ENCODE results near the gene ANKRD42. TPM values are rescaled to one million over a fixed set of nuclear protein-coding genes. Genes with fewer than 3 reads are reported as not detected.

The ANKRD42 gene
- polyA plus RNA-seq, 3 donors, result 4.3 to 6.2 (median 6.1) TPM

GRCh38 chr11:83175815-83176214 lies 17.7 kb upstream of the ANKRD42 start:
- peaks cover 55 to 76% of the 10 kb centered on the region in 2 donors for H3K36me3 Mint-ChIP-seq
- H3K4me3 Mint-ChIP-seq, result no peak overlapping the region
- peaks cover 31 to 37% of the 10 kb centered on the region in 2 donors for H3K4me1 ChIP-seq (ENCODE audit: control insufficient read depth in 1 of 2, insufficient read depth in 2 of 2, low read length in 2 of 2)
- H3K4me1 Mint-ChIP-seq, result peaks cover 27% of the 10 kb centered on the region
- H2AFZ ChIP-seq (ENCODE audit: insufficient read depth, low read depth, low read length, poor library complexity, severe bottlenecking), result no peak overlapping the region
- no peak for DNase-seq
- intact Hi-C loops (cut with micrococcal nuclease), result no loop called here
- no peak overlapping the region for H3K9ac ChIP-seq (ENCODE audit: insufficient read depth, low read length, poor library complexity, severe bottlenecking)
- no peak overlapping the region for H3K4me2 ChIP-seq (replicated peaks; ENCODE audit: extremely low read depth, low read length, poor library complexity, severe bottlenecking)
- H3K9me3 ChIP-seq (replicated peaks in 1 of 2; ENCODE audit: control insufficient read depth in 1 of 2, insufficient read depth in 1 of 2, low read length in 2 of 2), result no peaks in the 10 kb centered on the region
- no peak overlapping the region for H3K4me3 ChIP-seq (replicated peaks in 1 of 3; ENCODE audit: low read depth in 2 of 3, low read length in 3 of 3)
- H4K20me1 ChIP-seq (ENCODE audit: insufficient read depth, low read length), result peaks cover 96% of the 10 kb centered on the region
- H3K9me3 Mint-ChIP-seq, result no peaks in the 10 kb centered on the region
- no peaks in the 10 kb centered on the region for H3K27me3 ChIP-seq (ENCODE audit: control insufficient read depth in 2 of 2, insufficient read depth in 2 of 2, low read length in 2 of 2)
- peaks cover 75 to 85% of the 10 kb centered on the region in 2 donors for H3K36me3 ChIP-seq (replicated peaks in 1 of 2; ENCODE audit: control insufficient read depth in 1 of 2, insufficient read depth in 2 of 2, low read length in 2 of 2)
- peak overlapping the region in 2 of 7 donors; percentile 37 to 61 for H3K27ac Mint-ChIP-seq
- H3K27me3 Mint-ChIP-seq (ENCODE audit: low read depth in 3 of 3), result no peaks in the 10 kb centered on the region
- no peak for TF ChIP-seq CTCF (IDR thresholded peaks at IDR 0.05)
- peaks cover 98% of the 10 kb centered on the region for H3K79me2 ChIP-seq (ENCODE audit: insufficient read depth, low read length)
- no CpG with 5 or more reads among the region's 1 CpG for WGBS (ENCODE audit: insufficient coverage)
- H3K27ac ChIP-seq (ENCODE audit: low read depth in 1 of 2, low read length in 2 of 2), result no peak overlapping the region

GRCh38 chr11:83181815-83182214 lies 11.7 kb upstream of the ANKRD42 start:
- H3K27me3 Mint-ChIP-seq (ENCODE audit: low read depth in 3 of 3), result no peaks in the 10 kb centered on the region
- 80% methylated on average over 1 of the region's 2 CpGs for WGBS (ENCODE audit: insufficient coverage)
- H3K36me3 ChIP-seq (replicated peaks in 1 of 2; ENCODE audit: control insufficient read depth in 1 of 2, insufficient read depth in 2 of 2, low read length in 2 of 2), result peaks cover 90 to 95% of the 10 kb centered on the region in 2 donors

More at GRCh38 chr11:83181815-83182214, 11.7 kb upstream of the ANKRD42 start:
- intact Hi-C loops (cut with micrococcal nuclease), result no loop called here
- H4K20me1 ChIP-seq (ENCODE audit: insufficient read depth, low read length), result peaks cover 90% of the 10 kb centered on the region
- no peak overlapping the region for H3K9ac ChIP-seq (ENCODE audit: insufficient read depth, low read length, poor library complexity, severe bottlenecking)
- H3K4me3 ChIP-seq (replicated peaks in 1 of 3; ENCODE audit: low read depth in 2 of 3, low read length in 3 of 3), result no peak overlapping the region
- Mint-ChIP-seq H3K4me3 (no peak overlapping the region), H3K4me1 (no peaks in the 10 kb centered on the region), H3K9me3 (no peaks in the 10 kb centered on the region), H3K27ac (peak overlapping the region in 1 of 7 donors; percentile 65), H3K36me3 (peaks cover 67 to 93% of the 10 kb centered on the region in 2 donors)
- DNase-seq, result no peak
- peaks cover 70% of the 10 kb centered on the region for H3K79me2 ChIP-seq (ENCODE audit: insufficient read depth, low read length)
- no peak overlapping the region for H3K4me2 ChIP-seq (replicated peaks; ENCODE audit: extremely low read depth, low read length, poor library complexity, severe bottlenecking)
- H3K9me3 ChIP-seq (replicated peaks in 1 of 2; ENCODE audit: control insufficient read depth in 1 of 2, insufficient read depth in 1 of 2, low read length in 2 of 2), result no peaks in the 10 kb centered on the region
- no peak for TF ChIP-seq CTCF (IDR thresholded peaks at IDR 0.05)
- H3K4me1 ChIP-seq (ENCODE audit: control insufficient read depth in 1 of 2, insufficient read depth in 2 of 2, low read length in 2 of 2), result no peaks in the 10 kb centered on the region
- no peak overlapping the region for H2AFZ ChIP-seq (ENCODE audit: insufficient read depth, low read depth, low read length, poor library complexity, severe bottlenecking)
- no peaks in the 10 kb centered on the region for H3K27me3 ChIP-seq (ENCODE audit: control insufficient read depth in 2 of 2, insufficient read depth in 2 of 2, low read length in 2 of 2)
- H3K27ac ChIP-seq (ENCODE audit: low read depth in 1 of 2, low read length in 2 of 2), result no peak overlapping the region

Measured in CD14-positive monocyte (primary cell).